HG03108 (cell line): ENCODE results near the gene TRIM72.
"Not testable (repeated sequence)": the region's sequence is repeated elsewhere in the genome, so short reads cannot be mapped to it uniquely, and the experiment has no call there.

Experiments
- ATAC-seq: cut with Tn5 transposase; IDR thresholded peaks from one replicate; pipeline ENCODE4 v1.9.1; 2021; ENCODE audit warnings: moderate library complexity; ENCODE audit not compliant: unreplicated experiment

The TRIM72 gene

GRCh38 chr16:31190061-31190460, 23.9 kb upstream of the TRIM72 start:
- ATAC-seq, result no peak

GRCh38 chr16:31190818-31191444, 23.0 kb upstream of the TRIM72 start:
- no peak for ATAC-seq

DNA sequence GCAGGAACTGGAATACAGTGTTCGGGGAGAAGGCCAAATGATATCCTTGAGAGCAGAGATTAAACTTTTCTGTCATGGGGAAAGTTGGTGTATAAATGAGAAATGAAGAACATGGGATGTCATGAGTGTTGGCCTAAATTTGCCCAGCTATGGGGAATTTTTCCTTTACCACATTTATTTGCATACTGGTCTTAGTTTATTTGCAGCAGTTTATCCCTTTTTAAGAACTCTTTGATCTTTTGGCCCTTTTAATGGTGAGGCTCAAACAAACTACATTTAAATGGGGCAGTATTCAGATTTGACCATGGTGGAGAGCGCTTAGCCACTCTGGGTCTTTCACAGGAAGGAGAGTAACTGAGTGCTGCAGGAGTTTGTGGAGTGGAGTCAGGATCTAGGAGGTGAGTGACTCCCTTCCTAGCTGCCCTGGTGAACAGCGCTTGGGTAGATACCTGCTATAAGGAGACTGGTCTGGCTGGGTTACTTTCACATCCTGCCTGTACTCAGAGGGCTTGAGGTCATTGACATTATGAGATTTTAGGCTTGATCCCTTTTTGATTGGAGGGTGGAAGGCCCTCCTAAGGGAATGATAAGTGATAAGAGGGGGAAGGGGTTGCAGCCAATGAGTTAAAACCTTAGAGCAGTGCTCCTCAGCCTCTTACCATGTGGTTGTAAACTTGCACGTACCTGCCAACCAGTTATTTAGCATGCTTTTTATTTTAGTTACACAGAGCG, 22.1 kb upstream of the TRIM72 start:
- ATAC-seq, result no peak

DNA sequence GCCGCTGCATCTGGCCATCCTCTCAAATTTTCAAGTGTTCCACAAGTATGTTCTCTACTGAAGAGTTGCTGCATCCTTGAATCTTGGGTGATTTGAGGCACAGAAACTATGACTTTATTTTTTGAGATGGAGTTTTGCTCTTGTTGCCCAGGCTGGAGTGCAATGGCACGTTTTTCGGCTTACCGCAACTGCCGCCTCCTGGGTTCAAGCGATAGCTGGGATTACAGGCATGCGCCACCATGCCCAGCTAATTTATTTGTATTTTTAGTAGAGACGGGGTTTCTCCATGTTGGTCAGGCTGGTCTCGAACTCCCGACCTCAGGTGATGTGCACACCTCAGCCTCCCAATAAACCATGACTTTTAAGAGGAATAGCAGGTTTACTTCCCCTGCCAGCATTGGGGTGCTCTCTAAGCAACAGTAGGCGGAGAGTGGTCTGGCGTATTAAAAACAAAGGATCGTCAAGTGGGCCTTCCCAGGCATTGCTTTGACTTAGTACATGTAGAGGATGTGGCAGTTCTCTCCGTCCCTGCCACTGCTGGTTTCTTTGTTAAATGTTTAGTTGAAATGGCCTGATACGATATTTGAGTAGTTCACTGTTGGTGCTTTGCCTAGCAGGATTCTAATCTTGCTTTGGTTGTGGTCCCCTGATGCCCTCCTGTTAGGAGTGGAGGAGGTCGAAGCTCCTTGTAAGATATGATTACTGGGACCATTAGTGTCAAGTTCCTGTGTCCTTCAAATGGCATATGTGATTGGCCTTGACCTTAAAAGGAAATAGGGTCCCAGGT, 20.9 kb upstream of the TRIM72 start:
- ATAC-seq, result no peak

GRCh38 chr16:31193874-31194273, 20.0 kb upstream of the TRIM72 start:
- no peak for ATAC-seq

GRCh38 chr16:31194898-31195297, 19.0 kb upstream of the TRIM72 start:
- no peak for ATAC-seq

DNA sequence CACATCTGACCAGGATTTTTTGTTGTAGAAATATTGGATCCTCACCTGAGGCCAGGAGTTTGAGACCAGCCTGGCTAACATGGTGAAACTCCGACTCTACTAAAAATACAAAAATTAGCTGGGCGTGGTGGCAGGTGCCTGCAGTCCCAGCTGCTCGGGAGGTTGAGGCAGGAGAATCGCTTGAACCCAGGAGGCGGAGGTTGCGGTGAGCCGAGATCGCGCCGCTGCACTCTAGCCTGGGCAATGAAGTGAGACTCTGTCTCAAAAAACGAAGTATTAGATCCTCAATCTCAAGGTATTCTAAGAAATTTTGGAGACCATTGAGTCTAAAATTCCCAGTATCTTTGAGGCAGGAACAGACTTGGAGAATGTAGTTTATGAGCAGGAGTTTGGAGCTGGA, 18.1 kb upstream of the TRIM72 start:
- not testable (repeated sequence) for ATAC-seq

GRCh38 chr16:31196324-31197088, 17.4 kb upstream of the TRIM72 start:
- no peak for ATAC-seq

DNA sequence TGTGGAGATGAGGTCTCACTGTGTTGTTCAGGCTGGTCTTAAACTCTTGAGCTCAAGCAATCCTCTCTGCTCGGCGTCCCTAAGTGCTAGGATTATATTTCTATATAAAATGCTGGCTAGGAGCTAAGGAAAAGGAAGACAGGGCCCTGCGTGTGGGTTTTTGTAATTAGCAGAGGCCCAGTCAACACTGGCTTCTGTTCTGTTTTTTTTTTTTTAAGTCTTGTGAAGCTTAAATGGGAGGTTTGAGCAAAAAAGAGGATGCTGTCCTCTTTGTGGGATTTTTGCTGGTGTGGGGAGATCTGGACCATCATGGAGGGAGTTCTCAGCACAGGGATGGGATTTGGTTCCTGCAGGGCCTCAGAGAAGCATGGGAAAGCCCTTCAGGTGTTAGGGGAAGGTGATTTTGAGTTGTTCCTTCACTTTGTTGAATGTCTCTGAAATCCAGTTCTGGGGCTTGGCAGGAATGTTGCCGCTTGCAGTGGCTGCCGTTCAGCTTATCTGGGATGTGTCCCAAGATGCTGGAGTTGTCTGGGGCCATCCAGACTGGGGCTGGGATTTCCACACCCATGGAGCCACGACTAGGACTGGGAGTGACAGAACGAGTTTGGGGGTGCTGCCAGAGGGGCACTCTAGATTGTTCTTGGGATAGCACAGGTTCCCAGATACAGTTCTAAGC, 15.6 kb upstream of the TRIM72 start:
- ATAC-seq, result no peak

DNA sequence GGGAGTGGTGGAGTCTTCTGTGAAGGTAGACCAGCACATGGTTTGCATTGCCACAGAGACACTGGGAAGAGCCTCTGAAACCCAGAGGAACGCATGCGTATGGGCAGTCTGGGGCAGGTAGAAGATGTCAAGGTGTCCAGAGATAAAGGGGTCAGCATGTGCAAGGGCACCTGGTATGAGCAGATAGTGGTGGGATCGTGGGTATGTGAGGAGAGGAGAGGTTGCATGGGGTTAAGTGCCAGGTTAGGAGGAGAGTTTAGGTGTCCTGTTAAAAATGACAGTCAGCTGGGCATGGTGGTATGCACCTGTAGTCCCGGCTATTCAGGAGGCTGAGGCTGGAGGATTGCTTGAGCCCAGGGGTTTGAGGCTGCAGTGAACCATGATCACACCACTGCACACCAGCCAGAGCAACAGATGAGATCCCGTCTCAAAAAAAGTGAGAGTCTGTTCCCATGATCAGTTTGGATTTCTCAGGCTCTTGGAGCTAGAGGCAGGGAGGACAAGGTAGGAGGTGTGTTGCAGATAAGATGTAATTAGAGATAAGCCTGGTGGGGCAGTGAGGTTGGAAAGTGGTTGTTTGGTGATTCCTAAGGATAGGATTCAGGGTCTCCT, 14.4 kb upstream of the TRIM72 start:
- no peak for ATAC-seq

DNA sequence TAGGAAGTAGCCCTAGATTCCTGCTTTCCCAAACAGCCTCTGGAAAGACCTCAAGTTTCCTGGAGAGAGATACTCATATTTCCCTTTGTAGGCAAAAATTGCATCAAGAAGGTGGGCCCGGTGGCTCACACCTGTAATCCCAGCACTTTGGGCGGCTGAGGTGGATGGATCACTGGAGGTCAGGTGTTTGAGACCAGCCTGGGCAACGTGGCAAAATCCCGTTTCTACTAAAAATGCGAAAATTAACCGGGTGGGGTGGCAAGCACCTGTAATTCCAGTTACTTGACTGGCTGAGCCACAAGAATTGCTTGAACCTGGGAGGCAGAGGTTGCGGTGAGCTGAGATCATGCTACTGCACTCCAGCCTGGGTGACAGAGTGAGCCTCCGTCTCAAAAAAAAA, 13.8 kb upstream of the TRIM72 start:
- not testable (repeated sequence) for ATAC-seq

DNA sequence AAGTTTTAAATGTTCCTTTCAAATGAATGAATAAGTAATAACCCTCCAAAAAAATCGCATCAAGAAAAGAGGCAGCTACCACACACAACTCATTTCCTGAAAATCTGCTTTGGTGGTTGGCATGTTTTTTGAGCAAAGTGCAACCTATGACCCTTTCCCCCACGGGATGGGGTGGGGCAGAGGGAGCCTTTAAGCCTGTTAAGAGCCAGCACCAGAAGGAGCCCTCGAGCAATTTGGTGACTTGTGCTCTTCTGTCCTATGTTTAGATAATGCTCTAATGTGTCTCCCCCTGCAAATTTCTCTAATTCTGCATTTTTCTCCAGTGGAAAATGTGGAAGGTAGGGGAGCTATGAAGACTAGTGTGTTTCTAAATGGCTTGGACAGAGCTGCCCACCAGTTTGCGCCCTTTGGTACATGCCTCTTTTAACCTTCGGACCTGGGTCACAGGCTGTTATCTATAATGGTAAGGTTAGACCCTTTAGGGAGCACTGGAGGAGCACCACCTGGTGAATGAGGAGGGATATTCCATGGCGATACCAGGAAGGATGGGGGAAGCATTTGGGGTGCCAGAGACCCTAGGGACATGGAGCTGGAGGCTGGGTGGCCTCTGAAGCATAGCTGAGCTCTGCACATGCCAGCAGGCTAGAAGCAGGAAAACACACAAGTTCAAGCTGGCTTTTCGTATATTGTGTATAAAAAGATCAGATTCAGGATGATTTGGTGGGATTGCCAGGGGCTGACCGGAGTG, 12.9 kb upstream of the TRIM72 start:
- ATAC-seq, result no peak

DNA sequence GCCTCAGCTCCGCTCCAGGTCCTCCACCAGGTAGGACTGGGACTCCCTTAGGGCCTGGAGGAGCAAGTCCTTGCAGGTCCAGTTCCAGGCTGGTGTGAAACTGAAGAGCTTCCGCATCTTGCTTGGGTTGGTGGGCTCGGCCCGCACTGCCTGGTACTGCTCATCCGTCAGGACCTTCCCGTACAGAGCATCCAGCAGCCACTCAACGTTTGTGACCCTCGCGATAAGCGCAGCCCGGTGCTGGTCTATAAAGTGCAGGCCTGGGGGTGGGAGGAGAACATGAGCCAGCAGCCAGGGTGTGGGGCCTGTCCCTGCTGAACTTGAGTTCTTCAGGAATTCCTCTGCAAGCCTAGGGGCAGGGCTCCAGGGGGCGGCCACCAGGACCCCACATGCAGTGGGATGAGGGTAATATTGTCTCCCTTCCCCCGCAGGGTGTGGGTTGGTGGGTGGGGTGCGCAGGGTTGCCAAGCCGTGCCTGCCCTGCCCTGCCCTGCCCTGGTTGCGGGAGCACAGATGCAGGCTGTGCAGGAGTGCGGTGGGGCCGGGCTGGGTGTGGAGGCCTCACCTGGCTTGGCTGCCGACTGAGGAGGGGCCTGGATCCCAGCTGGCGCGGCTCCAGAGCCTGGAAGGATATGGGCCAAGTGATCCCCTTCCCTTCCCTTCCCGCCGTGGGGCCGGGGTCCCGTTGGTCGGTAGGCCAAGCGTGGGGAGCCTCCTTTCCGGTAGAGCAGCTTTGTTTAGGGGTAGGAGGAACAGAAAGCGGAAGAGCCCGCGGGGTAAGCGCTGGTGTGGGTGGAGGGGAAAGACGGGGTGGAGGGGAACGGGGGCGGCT, 12.1 kb upstream of the TRIM72 start:
- ATAC-seq, result peak; percentile 42

DNA sequence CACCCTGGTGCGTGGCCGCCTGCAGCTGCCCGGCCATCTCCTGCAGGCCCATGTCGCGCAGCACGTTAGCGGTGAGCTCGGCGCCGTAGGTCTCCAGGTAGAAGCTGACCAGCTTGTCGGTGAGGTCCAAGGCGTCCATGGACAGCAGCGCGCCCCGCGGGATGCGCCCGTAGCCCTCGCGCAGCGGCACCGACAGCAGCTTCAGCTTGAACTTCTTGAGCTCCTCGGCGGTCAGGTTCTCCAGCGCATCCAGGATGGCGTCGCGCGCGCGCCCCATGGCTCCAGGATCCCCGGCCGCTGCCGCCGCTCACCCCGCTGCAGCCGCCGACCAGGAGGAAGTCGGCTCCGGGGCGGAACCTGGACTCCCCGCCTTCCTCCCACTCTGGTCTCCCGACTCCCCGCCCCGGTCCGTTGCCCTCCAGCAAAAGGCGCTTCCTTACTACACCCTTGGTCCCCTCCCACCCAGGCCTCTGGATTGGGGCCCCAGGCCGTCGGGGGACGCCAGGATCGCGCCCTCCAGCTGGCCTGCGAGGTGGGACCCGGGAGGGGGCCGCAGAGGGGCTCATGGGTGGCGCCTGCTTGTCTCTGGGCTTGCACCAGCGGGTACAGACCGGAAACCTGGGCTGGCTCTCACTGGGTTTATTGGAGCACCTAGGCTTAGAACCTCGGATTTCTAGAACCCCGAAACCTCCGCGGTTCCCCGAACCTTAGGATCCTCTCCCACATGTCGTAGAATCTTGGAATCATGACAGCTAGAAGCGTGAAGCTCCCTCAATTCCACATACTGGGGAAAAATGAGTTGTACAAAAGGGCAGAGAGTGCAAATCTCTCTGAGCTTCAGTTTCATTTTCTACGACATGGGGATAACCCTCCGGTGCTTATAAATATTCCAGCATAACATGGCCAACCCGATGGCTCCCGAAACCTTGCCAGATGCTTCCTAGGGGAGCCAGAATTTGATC, 11.2 kb upstream of the TRIM72 start, which contains the start of gene PYCARD:
PYCARD (minus strand) TSS at position 347 of the 962 bp plus-strand sequence; CDS start at position 277, 70 bp downstream.
- ATAC-seq, result peak; percentile 27

DNA sequence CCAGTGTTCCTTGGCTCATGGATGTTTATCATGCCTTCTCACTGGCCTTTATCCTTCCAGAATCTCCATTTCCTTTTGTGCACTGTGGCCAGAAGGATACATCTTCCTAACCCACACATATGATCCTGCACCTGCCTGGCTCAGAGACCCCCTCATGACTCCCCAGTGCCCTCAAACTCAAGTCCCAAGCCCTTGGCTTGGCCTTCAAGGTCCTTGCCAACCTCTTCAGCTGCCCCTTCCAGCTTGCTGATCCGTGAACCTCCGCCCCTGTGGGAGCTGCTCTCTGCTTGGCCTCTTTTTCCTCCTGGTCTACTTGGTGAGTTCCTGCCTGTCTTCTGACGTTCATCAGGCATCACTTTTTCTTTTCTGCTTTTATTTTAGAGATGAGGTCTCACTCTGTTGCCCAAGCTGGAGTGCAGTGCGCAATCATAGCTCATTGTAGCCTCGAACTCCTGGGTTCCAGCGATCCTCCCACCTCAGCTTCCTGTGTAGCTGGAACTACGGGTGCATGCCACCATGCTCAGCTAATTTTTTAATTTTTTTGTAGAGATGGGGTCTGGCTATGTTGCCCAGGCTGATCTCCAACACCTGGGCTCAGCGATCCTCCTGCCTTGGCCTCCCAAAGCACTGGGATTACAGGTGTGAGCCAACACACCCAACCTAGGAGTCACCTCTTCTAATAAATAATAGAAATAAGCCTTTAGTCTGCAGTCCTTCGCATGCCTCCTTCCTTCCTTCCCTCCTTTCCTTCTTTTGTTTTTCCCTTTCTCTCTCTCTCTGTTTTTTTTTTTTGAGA, 8.8 kb upstream of the TRIM72 start:
- ATAC-seq, result no peak

GRCh38 chr16:31206776-31207175, 7.1 kb upstream of the TRIM72 start:
- ATAC-seq, result no peak

GRCh38 chr16:31213342-31213741, 577 bp upstream of the TRIM72 start:
- ATAC-seq, result no peak
